Measurements from ENCODE around the gene EPHA8. TPM values are rescaled to one million over a fixed set of nuclear protein-coding genes. Genes with fewer than 3 reads are reported as not detected.

Gene EPHA8
- total and polyA plus RNA-seq, 2 of the 4 experiments (the other 2 are of a cell fraction), result not detected

DNA sequence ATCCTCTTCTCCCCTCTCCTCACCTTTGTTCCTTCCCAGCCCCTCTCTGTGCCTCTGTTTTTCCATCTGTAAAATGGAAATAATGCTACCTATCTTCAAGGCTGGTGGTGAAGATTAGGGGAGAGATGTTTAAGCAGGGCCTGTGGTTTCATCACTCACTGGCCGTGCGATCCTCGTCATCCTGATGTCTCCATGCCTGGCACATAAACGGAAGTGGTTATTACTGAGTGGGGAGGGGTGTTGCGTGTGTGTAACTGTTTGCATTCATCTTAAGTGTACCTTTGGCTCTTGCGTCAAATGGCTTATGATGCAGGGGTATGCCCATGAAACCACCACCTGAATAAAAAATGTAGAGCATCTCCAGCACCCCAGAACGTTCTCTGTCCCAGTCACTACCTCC is 56.0 kb downstream of the EPHA8 start:
- no peak for ATAC-seq (ENCODE audit: low read depth)
- no peaks in the 10 kb centered on the region for H3K79me1 ChIP-seq (ENCODE audit: low read depth in 1 of 2, low read length in 2 of 2)
- H2AK5ac ChIP-seq (ENCODE audit: low read depth, low read length), result no peak overlapping the region
- no peaks in the 10 kb centered on the region for H3K36me3 ChIP-seq (ENCODE audit: control insufficient read depth, insufficient read depth, low read length)
- H3K4me3 ChIP-seq (ENCODE audit: insufficient read depth, low read depth, low read length), result no peak overlapping the region
- in situ Hi-C loops (cut with MboI; ENCODE audit: low sequenced_read_pairs), result no loop called here
- intact Hi-C loops (cut with micrococcal nuclease), result no loop called here
- no peaks in the 10 kb centered on the region for H3K9me3 ChIP-seq (ENCODE audit: control insufficient read depth, insufficient read depth, low read length)
- no peak overlapping the region for H2BK120ac ChIP-seq (ENCODE audit: low read depth, low read length)
- no peak overlapping the region for H3K27ac ChIP-seq (ENCODE audit: insufficient read depth, low read length)
- TF ChIP-seq RFX5 (IDR thresholded peaks at IDR 0.05; ENCODE audit: low read depth, low read length) (no peak), CEBPB (IDR thresholded peaks at IDR 0.05; ENCODE audit: low read depth, low read length) (no peak), CHD1 (IDR thresholded peaks at IDR 0.05; ENCODE audit: low read depth, low read length) (no peak), SMC3 (IDR thresholded peaks at IDR 0.05; ENCODE audit: low read depth, low read length) (no peak), RAD21 (IDR thresholded peaks at IDR 0.05; ENCODE audit: low read length) (no peak), POLR2A (IDR thresholded peaks at IDR 0.05; ENCODE audit: low read depth, low read length) (no peak), NFE2L2 (IDR thresholded peaks at IDR 0.05; ENCODE audit: low read depth, low read length) (no peak), RCOR1 (IDR thresholded peaks at IDR 0.05; ENCODE audit: insufficient replicate concordance, low read length) (no peak), MXI1 (IDR thresholded peaks at IDR 0.05; ENCODE audit: borderline replicate concordance, low read depth, low read length) (no peak), FOS (IDR thresholded peaks at IDR 0.05; ENCODE audit: low read depth, low read length) (no peak), BHLHE40 (IDR thresholded peaks at IDR 0.05; ENCODE audit: low read depth, low read length) (no peak)
- TF ChIP-seq, protein P1, sequence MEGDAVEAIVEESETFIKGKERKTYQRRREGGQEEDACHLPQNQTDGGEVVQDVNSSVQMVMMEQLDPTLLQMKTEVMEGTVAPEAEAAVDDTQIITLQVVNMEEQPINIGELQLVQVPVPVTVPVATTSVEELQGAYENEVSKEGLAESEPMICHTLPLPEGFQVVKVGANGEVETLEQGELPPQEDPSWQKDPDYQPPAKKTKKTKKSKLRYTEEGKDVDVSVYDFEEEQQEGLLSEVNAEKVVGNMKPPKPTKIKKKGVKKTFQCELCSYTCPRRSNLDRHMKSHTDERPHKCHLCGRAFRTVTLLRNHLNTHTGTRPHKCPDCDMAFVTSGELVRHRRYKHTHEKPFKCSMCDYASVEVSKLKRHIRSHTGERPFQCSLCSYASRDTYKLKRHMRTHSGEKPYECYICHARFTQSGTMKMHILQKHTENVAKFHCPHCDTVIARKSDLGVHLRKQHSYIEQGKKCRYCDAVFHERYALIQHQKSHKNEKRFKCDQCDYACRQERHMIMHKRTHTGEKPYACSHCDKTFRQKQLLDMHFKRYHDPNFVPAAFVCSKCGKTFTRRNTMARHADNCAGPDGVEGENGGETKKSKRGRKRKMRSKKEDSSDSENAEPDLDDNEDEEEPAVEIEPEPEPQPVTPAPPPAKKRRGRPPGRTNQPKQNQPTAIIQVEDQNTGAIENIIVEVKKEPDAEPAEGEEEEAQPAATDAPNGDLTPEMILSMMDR (conservative IDR thresholded peaks at IDR 0.05; ENCODE audit: low read depth, low read length), result no peak
- TF ChIP-seq, protein P2, sequence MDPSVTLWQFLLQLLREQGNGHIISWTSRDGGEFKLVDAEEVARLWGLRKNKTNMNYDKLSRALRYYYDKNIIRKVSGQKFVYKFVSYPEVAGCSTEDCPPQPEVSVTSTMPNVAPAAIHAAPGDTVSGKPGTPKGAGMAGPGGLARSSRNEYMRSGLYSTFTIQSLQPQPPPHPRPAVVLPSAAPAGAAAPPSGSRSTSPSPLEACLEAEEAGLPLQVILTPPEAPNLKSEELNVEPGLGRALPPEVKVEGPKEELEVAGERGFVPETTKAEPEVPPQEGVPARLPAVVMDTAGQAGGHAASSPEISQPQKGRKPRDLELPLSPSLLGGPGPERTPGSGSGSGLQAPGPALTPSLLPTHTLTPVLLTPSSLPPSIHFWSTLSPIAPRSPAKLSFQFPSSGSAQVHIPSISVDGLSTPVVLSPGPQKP (IDR thresholded peaks at IDR 0.05; ENCODE audit: borderline replicate concordance, low read depth, low read length), result no peak
- H3K9ac ChIP-seq (ENCODE audit: low read depth, low read length), result no peak overlapping the region
- no peak overlapping the region for H3K14ac ChIP-seq (replicated peaks; ENCODE audit: low read depth, low read length)
- no peak overlapping the region for H3K18ac ChIP-seq (ENCODE audit: low read depth, low read length)
- no peak overlapping the region for H3K56ac ChIP-seq (ENCODE audit: extremely low read depth, insufficient read depth, low read length)
- no peak overlapping the region for H2AK9ac ChIP-seq (replicated peaks; ENCODE audit: low read depth, low read length, poor library complexity)
- no peak overlapping the region for H4K91ac ChIP-seq (ENCODE audit: insufficient read depth, low read depth, low read length)
- no peak for DNase-seq
- H3K4me2 ChIP-seq (ENCODE audit: low read depth, low read length), result no peak overlapping the region
- H3K23ac ChIP-seq (ENCODE audit: low read depth, low read length), result no peak overlapping the region
- 81% methylated on average over 3 of the region's 7 CpGs; no CpG with 5 or more reads in 1 of the 2 experiments for WGBS, 2 experiments (ENCODE audit: extremely low coverage in 2 of 2, insufficient read length in 1 of 2)
- dilution Hi-C loops (cut with HindIII; ENCODE audit: low sequenced_read_pairs, unreplicated experiment), result no loop called here
- H4K20me1 ChIP-seq (ENCODE audit: insufficient read depth, low read length), result no peaks in the 10 kb centered on the region; the same call in 1 of the 2 replicates
- ChIA-PET POLR2A (ENCODE audit: unreplicated experiment) (no interaction called here), CTCF (no interaction called here)
- no peak overlapping the region for H3K4ac ChIP-seq (ENCODE audit: low read depth, low read length)
- H2AFZ ChIP-seq (replicated peaks; ENCODE audit: low read length, poor library complexity), result no peak overlapping the region
- no peak overlapping the region for H2BK15ac ChIP-seq (ENCODE audit: low read depth, low read length)
- no peaks in the 10 kb centered on the region; the same call in 1 of the 2 replicates for H3K9me1 ChIP-seq (ENCODE audit: insufficient read depth, low read length)
- H4K5ac ChIP-seq (ENCODE audit: low read depth, low read length), result no peak overlapping the region
- H3K27me3 ChIP-seq (ENCODE audit: control insufficient read depth, insufficient read depth, low read length), result peaks cover 59% of the 10 kb centered on the region
- no peak overlapping the region for H2BK20ac ChIP-seq (ENCODE audit: low read depth, low read length)
- no peaks in the 10 kb centered on the region for H3K4me1 ChIP-seq (ENCODE audit: control insufficient read depth, insufficient read depth, low read length)
- H4K8ac ChIP-seq (ENCODE audit: low read depth in 2 of 2, low read length in 2 of 2), result no peak overlapping the region
- no TSS peak for BruUV-seq (replicated peaks)
- no peak overlapping the region for H2BK5ac ChIP-seq (ENCODE audit: low read depth, low read length, poor library complexity, severe bottlenecking)
